HG03159 (cell line): ENCODE results near the gene CERS6.

Experiments
- ATAC-seq: cut with Tn5 transposase; IDR thresholded peaks from one replicate; pipeline ENCODE4 v1.9.1; 2021; ENCODE audit warnings: mild to moderate bottlenecking, moderate library complexity; ENCODE audit not compliant: unreplicated experiment

Gene CERS6

GRCh38 chr2:168596881-168597655 lies 141.0 kb downstream of the CERS6 start:
- ATAC-seq: no peak

- ATAC-seq: no peak
Observed at GRCh38 chr2:168599738-168600137, 143.7 kb downstream of the CERS6 start.

GRCh38 chr2:168600949-168601348 lies 144.9 kb downstream of the CERS6 start:
- ATAC-seq: no peak

GRCh38 chr2:168601741-168602140 lies 145.7 kb downstream of the CERS6 start:
- ATAC-seq: peak; percentile 74

- ATAC-seq: no peak
Observed at GRCh38 chr2:168602379-168602778, 146.3 kb downstream of the CERS6 start.

- no peak for ATAC-seq
Observed at GRCh38 chr2:168602846-168603401, 146.9 kb downstream of the CERS6 start.

GRCh38 chr2:168603439-168603961 lies 147.4 kb downstream of the CERS6 start:
- no peak for ATAC-seq

GRCh38 chr2:168604252-168604651 lies 148.2 kb downstream of the CERS6 start:
- no peak for ATAC-seq

GRCh38 chr2:168607992-168608391 lies 151.9 kb downstream of the CERS6 start:
- no peak for ATAC-seq

GRCh38 chr2:168608796-168609195 lies 152.7 kb downstream of the CERS6 start:
- no peak for ATAC-seq

GRCh38 chr2:168611091-168611490 lies 155.0 kb downstream of the CERS6 start:
- no peak for ATAC-seq

GRCh38 chr2:168611896-168612650 lies 156.0 kb downstream of the CERS6 start:
- no peak for ATAC-seq

GRCh38 chr2:168612719-168613118 lies 156.6 kb downstream of the CERS6 start:
- ATAC-seq: no peak

GRCh38 chr2:168613551-168613950 lies 157.5 kb downstream of the CERS6 start:
- ATAC-seq: no peak

- ATAC-seq: no peak
Observed at GRCh38 chr2:168614172-168615018, 158.3 kb downstream of the CERS6 start.

- no peak for ATAC-seq
Observed at GRCh38 chr2:168620554-168620953, 164.5 kb downstream of the CERS6 start.

- no peak for ATAC-seq
Observed at GRCh38 chr2:168622559-168622958, 166.5 kb downstream of the CERS6 start.

GRCh38 chr2:168624028-168624427 lies 168.0 kb downstream of the CERS6 start:
- no peak for ATAC-seq

GRCh38 chr2:168626096-168626495 lies 170.0 kb downstream of the CERS6 start:
- no peak for ATAC-seq

GRCh38 chr2:168626647-168627046 lies 170.6 kb downstream of the CERS6 start:
- no peak for ATAC-seq

- ATAC-seq: no peak
Observed at GRCh38 chr2:168632709-168633121, 176.6 kb downstream of the CERS6 start.
